ENCODE measurements around the gene JAK1.

GRCh38 chr1:64922336-64922735, 44.0 kb downstream of the JAK1 start:
- no peak for TF ChIP-seq MAX (CRISPR knock-in tag; IDR thresholded peaks at IDR 0.05)
- no peak for TF ChIP-seq SETDB1 (IDR thresholded peaks at IDR 0.05; ENCODE audit: low read length)
- TF ChIP-seq, protein P1, sequence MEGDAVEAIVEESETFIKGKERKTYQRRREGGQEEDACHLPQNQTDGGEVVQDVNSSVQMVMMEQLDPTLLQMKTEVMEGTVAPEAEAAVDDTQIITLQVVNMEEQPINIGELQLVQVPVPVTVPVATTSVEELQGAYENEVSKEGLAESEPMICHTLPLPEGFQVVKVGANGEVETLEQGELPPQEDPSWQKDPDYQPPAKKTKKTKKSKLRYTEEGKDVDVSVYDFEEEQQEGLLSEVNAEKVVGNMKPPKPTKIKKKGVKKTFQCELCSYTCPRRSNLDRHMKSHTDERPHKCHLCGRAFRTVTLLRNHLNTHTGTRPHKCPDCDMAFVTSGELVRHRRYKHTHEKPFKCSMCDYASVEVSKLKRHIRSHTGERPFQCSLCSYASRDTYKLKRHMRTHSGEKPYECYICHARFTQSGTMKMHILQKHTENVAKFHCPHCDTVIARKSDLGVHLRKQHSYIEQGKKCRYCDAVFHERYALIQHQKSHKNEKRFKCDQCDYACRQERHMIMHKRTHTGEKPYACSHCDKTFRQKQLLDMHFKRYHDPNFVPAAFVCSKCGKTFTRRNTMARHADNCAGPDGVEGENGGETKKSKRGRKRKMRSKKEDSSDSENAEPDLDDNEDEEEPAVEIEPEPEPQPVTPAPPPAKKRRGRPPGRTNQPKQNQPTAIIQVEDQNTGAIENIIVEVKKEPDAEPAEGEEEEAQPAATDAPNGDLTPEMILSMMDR (IDR thresholded peaks at IDR 0.05 in 2 of 3, conservative IDR thresholded peaks at IDR 0.05 in 1 of 3; ENCODE audit: insufficient read depth in 2 of 3, low read depth in 1 of 3, low read length in 3 of 3), result no peak
- no peak for TF ChIP-seq EGR1 (conservative IDR thresholded peaks at IDR 0.05)
- no peak for TF ChIP-seq MXI1 (IDR thresholded peaks at IDR 0.05; ENCODE audit: low read depth, low read length)
- no peak for TF ChIP-seq GATAD2A (IDR thresholded peaks at IDR 0.05)
- no peak for TF ChIP-seq RCOR1 (IDR thresholded peaks at IDR 0.05; ENCODE audit: borderline replicate concordance in 1 of 2, low read depth in 2 of 2, low read length in 2 of 2)
- TF ChIP-seq PHF21A (IDR thresholded peaks at IDR 0.05; ENCODE audit: borderline replicate concordance, low read depth), result no peak
- no peak for TF ChIP-seq TCF7 (IDR thresholded peaks at IDR 0.05; ENCODE audit: borderline replicate concordance)
- TF ChIP-seq HDAC6 (IDR thresholded peaks at IDR 0.05; ENCODE audit: low read depth, low read length), result no peak
- TF ChIP-seq TCF7L2 (IDR thresholded peaks at IDR 0.05; ENCODE audit: low read depth, low read length), result no peak
- TF ChIP-seq CBX8 (IDR thresholded peaks at IDR 0.05; ENCODE audit: borderline replicate concordance, extremely low read depth, low read depth, low read length, poor library complexity, severe bottlenecking), result no peak
- TF ChIP-seq POLR2H (tag; IDR thresholded peaks at IDR 0.05; ENCODE audit: low read depth), result no peak
- TF ChIP-seq EP300 (IDR thresholded peaks at IDR 0.05; ENCODE audit: low read length), result no peak

Data from K562 (cell line).